HFFc6 (cell line): ENCODE data around the gene SCP2. TPM values are rescaled to one million over a fixed set of nuclear protein-coding genes. Genes with fewer than 3 reads are reported as not detected.
A peak's percentile ranks its signal among the peaks of the same experiment; 100 is the strongest.

Source experiments
- DNase-seq: peaks from one replicate; pipeline ENCODE4 v3.0.0-alpha.2; 2018
- H3K27ac Mint-ChIP-seq: 2 replicates; pipeline ENCODE4 v1.8.0; 2020; ENCODE audit warnings: mild to moderate bottlenecking, mixed read lengths
- H3K27me3 Mint-ChIP-seq: 2 replicates; pipeline ENCODE4 v1.8.0; 2021; ENCODE audit warnings: mild to moderate bottlenecking, moderate library complexity, mixed read lengths; ENCODE audit not compliant: insufficient read depth
- H3K36me3 Mint-ChIP-seq: 2 replicates; pipeline ENCODE4 v1.8.0; 2021; ENCODE audit warnings: low read depth, mixed read lengths
- H3K4me1 Mint-ChIP-seq: 2 replicates; pipeline ENCODE4 v1.8.0; 2020; ENCODE audit warnings: low read depth, mixed read lengths
- H3K4me3 Mint-ChIP-seq: 2 replicates; pipeline ENCODE4 v1.8.0; 2020; ENCODE audit warnings: mild to moderate bottlenecking, moderate library complexity, mixed read lengths
- H3K9me3 Mint-ChIP-seq: 2 replicates; pipeline ENCODE4 v1.8.0; 2020; ENCODE audit warnings: mild to moderate bottlenecking, mixed read lengths
- total RNA-seq, 6 experiments: library from RNA; stranded (reverse); fragmentation: NEBNext Ultra II Directional; extraction: Animal tissue kit (Norgen Biotek cat#: 25700); gene quantifications; 2 replicates in 1 of 6; 3 replicates in 5 of 6; pipeline ENCODE4 v1.2.3, GENCODE V29; 2021
- TF ChIP-seq, protein P1 (sequence below): fragments of 200-600 bp; sonication (generic); IDR thresholded peaks from 2 replicates; pipeline ENCODE4 v1.5.0; 2021; ENCODE audit warnings: antibody characterized with exemption, mild to moderate bottlenecking

Gene SCP2
- total RNA-seq, 6 experiments from 2014 or later: 122 to 159 (median 156) TPM

DNA sequence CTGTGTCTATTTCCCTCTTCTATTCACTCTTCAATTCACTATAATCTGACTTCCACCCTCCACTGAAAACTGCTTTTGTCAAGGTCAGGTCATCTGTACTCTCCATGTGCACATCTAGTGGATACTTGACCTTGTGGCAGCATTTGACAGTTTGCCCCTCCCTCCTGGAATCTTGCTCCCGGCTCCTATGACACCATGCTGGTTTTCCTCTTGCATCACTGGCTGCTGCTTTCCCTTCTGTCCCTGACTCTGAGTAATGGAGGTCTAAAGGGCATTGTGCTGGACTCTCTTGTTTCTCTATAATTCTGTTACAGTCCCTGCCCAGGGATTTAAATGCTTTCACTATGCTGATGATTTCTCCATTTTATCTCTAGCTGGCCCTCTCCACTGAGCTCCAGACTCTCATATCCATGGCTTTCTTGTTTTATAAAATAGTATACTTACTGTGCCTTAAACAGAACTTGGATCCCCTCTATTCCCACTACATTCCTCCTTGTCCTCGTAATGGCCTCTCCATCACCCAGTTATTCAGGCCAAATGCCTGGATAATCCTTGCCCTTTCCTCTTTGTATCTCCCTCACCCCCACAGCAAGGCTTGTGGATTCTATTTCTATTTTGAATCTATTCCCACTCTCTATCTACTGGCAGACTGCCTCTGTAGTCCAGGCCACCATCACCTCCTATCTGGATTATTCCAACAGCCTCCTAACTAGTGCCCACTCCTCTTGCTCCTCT is 98.1 kb downstream of the SCP2 start:
- H3K4me3 Mint-ChIP-seq: no peak overlapping the region
- H3K27ac Mint-ChIP-seq: no peak overlapping the region
- DNase-seq: peak; percentile 68
- TF ChIP-seq, protein P1, sequence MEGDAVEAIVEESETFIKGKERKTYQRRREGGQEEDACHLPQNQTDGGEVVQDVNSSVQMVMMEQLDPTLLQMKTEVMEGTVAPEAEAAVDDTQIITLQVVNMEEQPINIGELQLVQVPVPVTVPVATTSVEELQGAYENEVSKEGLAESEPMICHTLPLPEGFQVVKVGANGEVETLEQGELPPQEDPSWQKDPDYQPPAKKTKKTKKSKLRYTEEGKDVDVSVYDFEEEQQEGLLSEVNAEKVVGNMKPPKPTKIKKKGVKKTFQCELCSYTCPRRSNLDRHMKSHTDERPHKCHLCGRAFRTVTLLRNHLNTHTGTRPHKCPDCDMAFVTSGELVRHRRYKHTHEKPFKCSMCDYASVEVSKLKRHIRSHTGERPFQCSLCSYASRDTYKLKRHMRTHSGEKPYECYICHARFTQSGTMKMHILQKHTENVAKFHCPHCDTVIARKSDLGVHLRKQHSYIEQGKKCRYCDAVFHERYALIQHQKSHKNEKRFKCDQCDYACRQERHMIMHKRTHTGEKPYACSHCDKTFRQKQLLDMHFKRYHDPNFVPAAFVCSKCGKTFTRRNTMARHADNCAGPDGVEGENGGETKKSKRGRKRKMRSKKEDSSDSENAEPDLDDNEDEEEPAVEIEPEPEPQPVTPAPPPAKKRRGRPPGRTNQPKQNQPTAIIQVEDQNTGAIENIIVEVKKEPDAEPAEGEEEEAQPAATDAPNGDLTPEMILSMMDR: no peak
- no peaks in the 10 kb centered on the region for H3K4me1 Mint-ChIP-seq
- no peaks in the 10 kb centered on the region for H3K27me3 Mint-ChIP-seq
- no peaks in the 10 kb centered on the region for H3K9me3 Mint-ChIP-seq
- H3K36me3 Mint-ChIP-seq: no peaks in the 10 kb centered on the region; the same call in 1 of the 2 replicates

DNA sequence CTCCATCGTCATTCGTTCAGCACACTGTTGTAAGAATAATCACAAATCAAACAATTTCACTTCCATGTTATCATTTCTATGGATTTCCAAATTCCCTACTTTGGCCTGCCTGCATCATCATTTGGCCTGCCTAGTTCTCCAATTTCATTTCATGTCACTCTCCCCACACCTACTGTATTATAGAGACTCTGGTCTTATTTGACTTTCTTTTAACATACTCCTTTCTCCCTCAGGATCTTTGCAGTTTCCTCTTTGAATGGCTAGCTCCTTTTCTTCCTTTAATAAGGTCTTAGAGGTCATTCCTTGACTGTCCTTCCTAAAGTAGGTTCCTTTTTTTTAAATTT is 98.7 kb downstream of the SCP2 start:
- TF ChIP-seq, protein P1: no peak
- Mint-ChIP-seq H3K9me3 (no peaks in the 10 kb centered on the region), H3K36me3 (no peaks in the 10 kb centered on the region; the same call in 1 of the 2 replicates), H3K4me1 (no peaks in the 10 kb centered on the region), H3K27me3 (no peaks in the 10 kb centered on the region), H3K4me3 (no peak overlapping the region), H3K27ac (no peak overlapping the region)
- no peak for DNase-seq

DNA sequence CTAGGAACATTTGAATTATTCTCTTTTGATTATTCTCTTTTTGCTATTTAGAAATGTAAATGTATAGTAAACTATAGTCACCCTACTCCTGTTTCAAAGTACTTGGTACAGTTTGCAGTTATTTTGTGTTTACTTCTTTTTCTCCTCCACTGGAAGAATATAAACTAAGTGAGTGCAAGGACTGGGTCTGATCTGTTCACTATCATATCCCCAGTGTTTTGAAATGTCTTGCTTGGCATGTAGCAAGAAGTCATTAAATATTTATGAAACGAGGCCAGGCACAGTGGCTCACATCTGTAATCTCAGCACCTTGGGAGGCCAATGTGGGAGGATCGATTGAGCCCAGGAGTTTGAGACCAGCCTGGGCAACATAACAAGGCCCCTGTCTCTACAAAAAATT is 99.2 kb downstream of the SCP2 start:
- peaks cover 1% of the 10 kb centered on the region; the same call in 1 of the 2 replicates for H3K36me3 Mint-ChIP-seq
- no peak overlapping the region for H3K4me3 Mint-ChIP-seq
- TF ChIP-seq, protein P1: no peak
- H3K9me3 Mint-ChIP-seq: no peaks in the 10 kb centered on the region
- no peaks in the 10 kb centered on the region for H3K27me3 Mint-ChIP-seq
- H3K4me1 Mint-ChIP-seq: no peaks in the 10 kb centered on the region
- no peak for DNase-seq
- H3K27ac Mint-ChIP-seq: no peak overlapping the region

DNA sequence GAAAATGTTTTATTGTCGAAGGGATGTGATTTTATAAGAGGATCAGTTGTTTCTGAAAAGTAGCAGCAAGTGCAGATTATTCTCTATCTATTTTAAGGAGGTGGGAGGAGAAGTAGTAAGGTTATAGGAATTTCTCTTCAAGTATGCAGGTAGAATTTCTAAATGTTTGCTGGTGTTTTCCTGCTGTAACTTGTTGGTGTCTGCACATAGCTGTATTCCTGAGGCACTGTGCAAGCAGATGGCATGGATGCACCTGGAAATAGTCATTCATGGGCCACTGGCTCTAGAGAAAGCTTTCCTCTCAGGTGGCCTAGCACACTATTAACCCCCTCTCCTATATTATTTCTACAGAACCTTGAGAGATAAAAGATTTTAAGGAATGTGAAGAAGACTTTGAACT is 104.7 kb downstream of the SCP2 start:
- no peak overlapping the region for H3K27ac Mint-ChIP-seq
- TF ChIP-seq, protein P1: no peak

DNA sequence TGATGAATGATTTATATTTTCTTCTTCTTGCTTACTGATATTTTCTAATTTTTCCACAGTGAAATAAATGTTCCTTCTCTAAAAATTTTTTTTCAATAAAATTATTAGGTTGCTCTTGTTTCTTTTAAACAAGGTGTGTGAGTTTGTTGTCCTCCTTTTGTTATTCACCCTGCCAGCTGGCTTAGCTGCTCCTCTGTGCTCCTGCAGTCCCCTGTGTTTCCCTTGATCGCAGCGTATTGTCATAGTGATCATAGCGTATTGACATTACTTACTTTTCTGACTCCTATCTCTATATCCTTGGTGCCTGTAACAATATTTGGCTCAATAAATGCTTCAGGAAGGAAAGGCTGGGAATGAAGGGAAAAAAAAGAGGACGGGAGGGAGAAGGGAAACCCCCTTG is 110.1 kb downstream of the SCP2 start:
- no peaks in the 10 kb centered on the region for H3K9me3 Mint-ChIP-seq
- no peak overlapping the region for H3K27ac Mint-ChIP-seq
- H3K4me3 Mint-ChIP-seq: no peak overlapping the region
- peaks cover 18% of the 10 kb centered on the region for H3K4me1 Mint-ChIP-seq
- H3K36me3 Mint-ChIP-seq: peaks cover 45% of the 10 kb centered on the region
- TF ChIP-seq, protein P1: no peak
- DNase-seq: no peak
- no peaks in the 10 kb centered on the region; the same call in 1 of the 2 replicates for H3K27me3 Mint-ChIP-seq

More for the DNA sequence above, 104.7 kb downstream of the SCP2 start:
- H3K4me3 Mint-ChIP-seq: no peak overlapping the region
- no peak for DNase-seq
- H3K27me3 Mint-ChIP-seq: no peaks in the 10 kb centered on the region; the same call in 1 of the 2 replicates
- H3K9me3 Mint-ChIP-seq: no peaks in the 10 kb centered on the region
- H3K4me1 Mint-ChIP-seq: peaks cover 8% of the 10 kb centered on the region
- H3K36me3 Mint-ChIP-seq: peaks cover 18% of the 10 kb centered on the region
